NT2/D1 (cell line): Measurements from ENCODE around the gene CELSR1.

Source experiments
- SUZ12 ChIP-seq: IDR thresholded peaks from 2 replicates; pipeline ENCODE4 v1.6.1; 2011; ENCODE audit not compliant: insufficient read length, insufficient read depth; ENCODE audit errors: extremely low read depth
- YY1 ChIP-seq: IDR thresholded peaks from 2 replicates; pipeline ENCODE4 v1.6.1; 2011; ENCODE audit not compliant: insufficient read length, insufficient read depth
- ZNF274 ChIP-seq: IDR thresholded peaks from 2 replicates; pipeline ENCODE4 v1.6.1; 2011; ENCODE audit warnings: mild to moderate bottlenecking, low read depth, low read length

- no peak for TF ChIP-seq YY1
- no peak for TF ChIP-seq ZNF274
- TF ChIP-seq SUZ12: no peak
Observed at GRCh38 chr22:46542011-46542985, 4.9 kb upstream of the CELSR1 start.
